GM13976 (cell line): ENCODE results near the gene LRP11.
"Not testable (repeated sequence)": the region's sequence is repeated elsewhere in the genome, so short reads cannot be mapped to it uniquely, and the experiment has no call there.

ENCODE experiments used
- DNase-seq: peaks from one replicate; pipeline ENCODE4 v3.0.0; 2012; ENCODE audit warnings: low spot score
- in situ Hi-C: fragments of 300-500 bp; cut with MboI; formaldehyde crosslinking; loops from one replicate; pipeline ENCODE4 v1.12.0; 2022; ENCODE audit warnings: low sequenced_read_pairs, mixed read lengths, inconsistent platforms; ENCODE audit not compliant: unreplicated experiment
- TF ChIP-seq, protein P1 (sequence below): IDR thresholded peaks from 2 replicates; pipeline ENCODE4 v1.5.1; 2012; ENCODE audit warnings: borderline replicate concordance, mild to moderate bottlenecking; ENCODE audit not compliant: insufficient read depth; ENCODE audit errors: extremely low read depth, missing control alignments, control extremely low read depth

The LRP11 gene

DNA sequence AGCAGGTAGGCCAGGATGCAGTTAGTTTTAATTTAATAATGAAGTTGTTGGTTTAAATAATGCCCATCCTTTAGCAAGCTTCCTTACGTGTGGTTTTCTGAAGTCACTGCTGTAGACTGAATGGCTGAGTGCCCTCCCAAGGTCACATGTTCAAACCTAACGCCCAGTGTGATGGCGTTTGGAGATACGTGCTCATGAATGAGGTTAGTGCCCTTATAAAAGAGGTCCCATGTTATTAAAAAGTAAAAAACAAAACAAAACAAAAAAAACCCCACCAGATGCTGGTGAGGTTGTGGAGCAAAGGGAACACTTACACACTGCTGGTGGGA, 16.3 kb downstream of the LRP11 start:
- in situ Hi-C loops, result no loop called here
- DNase-seq, result no peak
- TF ChIP-seq, protein P1, sequence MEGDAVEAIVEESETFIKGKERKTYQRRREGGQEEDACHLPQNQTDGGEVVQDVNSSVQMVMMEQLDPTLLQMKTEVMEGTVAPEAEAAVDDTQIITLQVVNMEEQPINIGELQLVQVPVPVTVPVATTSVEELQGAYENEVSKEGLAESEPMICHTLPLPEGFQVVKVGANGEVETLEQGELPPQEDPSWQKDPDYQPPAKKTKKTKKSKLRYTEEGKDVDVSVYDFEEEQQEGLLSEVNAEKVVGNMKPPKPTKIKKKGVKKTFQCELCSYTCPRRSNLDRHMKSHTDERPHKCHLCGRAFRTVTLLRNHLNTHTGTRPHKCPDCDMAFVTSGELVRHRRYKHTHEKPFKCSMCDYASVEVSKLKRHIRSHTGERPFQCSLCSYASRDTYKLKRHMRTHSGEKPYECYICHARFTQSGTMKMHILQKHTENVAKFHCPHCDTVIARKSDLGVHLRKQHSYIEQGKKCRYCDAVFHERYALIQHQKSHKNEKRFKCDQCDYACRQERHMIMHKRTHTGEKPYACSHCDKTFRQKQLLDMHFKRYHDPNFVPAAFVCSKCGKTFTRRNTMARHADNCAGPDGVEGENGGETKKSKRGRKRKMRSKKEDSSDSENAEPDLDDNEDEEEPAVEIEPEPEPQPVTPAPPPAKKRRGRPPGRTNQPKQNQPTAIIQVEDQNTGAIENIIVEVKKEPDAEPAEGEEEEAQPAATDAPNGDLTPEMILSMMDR, result no peak

GRCh38 chr6:149846321-149846720, 17.8 kb downstream of the LRP11 start:
- no peak for DNase-seq
- in situ Hi-C loops, result no loop called here
- TF ChIP-seq, protein P1, result no peak

- TF ChIP-seq, protein P1, result no peak
- no peak for DNase-seq
- in situ Hi-C loops, result no loop called here
Measured at GRCh38 chr6:149845549-149845948, 18.6 kb downstream of the LRP11 start.

GRCh38 chr6:149844480-149844879, 19.7 kb downstream of the LRP11 start:
- in situ Hi-C loops, result no loop called here
- no peak for DNase-seq
- TF ChIP-seq, protein P1, result no peak

GRCh38 chr6:149844036-149844435, 20.1 kb downstream of the LRP11 start:
- in situ Hi-C loops, DNase-seq: not testable (repeated sequence)

DNA sequence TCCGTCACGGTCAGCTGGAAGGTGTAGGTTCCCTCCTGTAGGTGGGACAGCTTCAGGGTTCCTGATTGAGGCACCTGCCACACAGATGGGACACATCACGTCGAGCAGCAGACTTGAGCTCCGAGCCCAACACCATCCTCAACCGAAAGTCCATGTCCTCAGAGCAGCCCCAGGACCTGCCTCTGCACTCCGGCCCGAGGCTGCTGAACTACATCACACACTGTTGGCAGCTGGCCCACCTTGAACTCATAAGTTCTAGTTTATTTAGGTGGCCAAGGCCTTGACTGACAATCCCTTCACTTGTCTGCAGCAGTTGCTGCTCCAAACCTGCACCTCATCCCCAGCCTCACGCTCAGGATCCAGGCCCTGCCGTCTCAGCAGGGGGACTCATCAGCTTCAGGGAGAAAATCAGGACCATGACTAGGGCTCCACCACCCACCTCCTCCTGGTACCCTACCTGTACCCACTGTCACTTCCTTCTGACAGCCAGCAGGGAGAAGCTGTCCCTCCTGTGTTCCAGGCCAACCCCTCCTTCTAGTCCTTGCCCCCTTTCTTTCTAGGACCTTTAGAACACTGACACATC, 21.0 kb downstream of the LRP11 start:
- DNase-seq, result no peak
- TF ChIP-seq, protein P1, result no peak
- in situ Hi-C loops, result no loop called here

DNA sequence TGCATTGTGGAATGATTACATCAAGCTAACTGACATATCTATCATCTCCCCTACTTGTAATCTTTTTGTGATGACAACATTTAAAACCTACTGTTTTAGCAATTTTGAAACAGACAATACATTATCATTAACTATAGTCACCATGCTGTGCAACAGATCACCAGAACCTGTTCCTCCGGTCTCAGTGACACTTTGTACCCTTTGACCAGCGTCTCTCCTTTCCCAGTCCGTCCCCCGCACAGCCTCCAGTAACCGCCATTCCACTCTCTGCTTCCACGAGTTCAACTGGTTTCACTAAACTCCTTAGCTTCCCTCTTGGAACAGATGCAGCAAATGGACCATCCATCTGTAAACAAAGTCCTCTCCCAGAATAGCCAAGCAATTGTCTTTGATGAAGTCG, 21.8 kb downstream of the LRP11 start:
- TF ChIP-seq, protein P1, result no peak
- in situ Hi-C loops, result no loop called here

More for the DNA sequence above, 21.8 kb downstream of the LRP11 start:
- DNase-seq, result no peak
